Osteoblast (primary cell): ENCODE data around the gene MAD1L1. TPM values are rescaled to one million over a fixed set of nuclear protein-coding genes. Genes with fewer than 3 reads are reported as not detected.
A peak's percentile ranks its signal among the peaks of the same experiment; 100 is the strongest.

Experiments
- DNase-seq: peaks from one replicate; pipeline ENCODE4 v3.0.0; 2011; ENCODE audit warnings: low spot score, mixed read lengths; ENCODE audit not compliant: insufficient read length; ENCODE audit errors: missing footprints
- H2AFZ ChIP-seq: 2 replicates; pipeline ENCODE4 v1.6.0; 2011; ENCODE audit warnings: mild to moderate bottlenecking, low read length
- H3K27ac ChIP-seq: 2 replicates; pipeline ENCODE4 v1.5.1; 2011; ENCODE audit warnings: mild to moderate bottlenecking, low read depth, low read length, moderate library complexity
- H3K27me3 ChIP-seq: 2 replicates; pipeline ENCODE4 v1.6.0; 2012; ENCODE audit warnings: mild to moderate bottlenecking, control low read depth, inconsistent platforms, low read length, moderate library complexity; ENCODE audit not compliant: insufficient read depth
- H3K36me3 ChIP-seq: 2 replicates; pipeline ENCODE4 v1.5.1; 2011; ENCODE audit warnings: mild to moderate bottlenecking, low read length, control low read depth, moderate library complexity; ENCODE audit not compliant: insufficient read depth
- H3K4me1 ChIP-seq: 2 replicates; pipeline ENCODE4 v1.5.1; 2011; ENCODE audit warnings: mild to moderate bottlenecking, low read length, control low read depth, moderate library complexity; ENCODE audit not compliant: insufficient read depth
- H3K4me2 ChIP-seq: 2 replicates; pipeline ENCODE4 v1.6.0; 2011; ENCODE audit warnings: mild to moderate bottlenecking, low read length; ENCODE audit not compliant: insufficient read depth
- H3K4me3 ChIP-seq: fragments of 200-600 bp; sonication (generic); 3 replicates; pipeline ENCODE4 v1.5.1; 2012; ENCODE audit warnings: mild to moderate bottlenecking, low read length, inconsistent platforms; ENCODE audit not compliant: insufficient read depth
- H3K79me2 ChIP-seq: 2 replicates; pipeline ENCODE4 v1.6.0; 2012; ENCODE audit warnings: mild to moderate bottlenecking, low read length, control low read depth, inconsistent platforms; ENCODE audit not compliant: insufficient read depth
- H3K9me3 ChIP-seq: 2 replicates; pipeline ENCODE4 v1.5.1; 2011; ENCODE audit warnings: low read depth, low read length, control low read depth
- H4K20me1 ChIP-seq: 2 replicates; pipeline ENCODE4 v1.6.0; 2012; ENCODE audit warnings: mild to moderate bottlenecking, low read length, control low read depth; ENCODE audit not compliant: insufficient read depth
- CTCF ChIP-seq: IDR thresholded peaks from 2 replicates; pipeline ENCODE4 v1.5.1; 2011; ENCODE audit warnings: mild to moderate bottlenecking, low read depth, low read length, moderate library complexity; ENCODE audit errors: extremely low read depth
- total RNA-seq: library from RNA; depleted of rRNA; stranded (reverse); fragments of >200 nt; gene quantifications from 2 replicates; pipeline ENCODE4 v1.2.3, GENCODE V29; 2012

Gene MAD1L1
- total RNA-seq, 1 donor = 66.2 TPM

DNA sequence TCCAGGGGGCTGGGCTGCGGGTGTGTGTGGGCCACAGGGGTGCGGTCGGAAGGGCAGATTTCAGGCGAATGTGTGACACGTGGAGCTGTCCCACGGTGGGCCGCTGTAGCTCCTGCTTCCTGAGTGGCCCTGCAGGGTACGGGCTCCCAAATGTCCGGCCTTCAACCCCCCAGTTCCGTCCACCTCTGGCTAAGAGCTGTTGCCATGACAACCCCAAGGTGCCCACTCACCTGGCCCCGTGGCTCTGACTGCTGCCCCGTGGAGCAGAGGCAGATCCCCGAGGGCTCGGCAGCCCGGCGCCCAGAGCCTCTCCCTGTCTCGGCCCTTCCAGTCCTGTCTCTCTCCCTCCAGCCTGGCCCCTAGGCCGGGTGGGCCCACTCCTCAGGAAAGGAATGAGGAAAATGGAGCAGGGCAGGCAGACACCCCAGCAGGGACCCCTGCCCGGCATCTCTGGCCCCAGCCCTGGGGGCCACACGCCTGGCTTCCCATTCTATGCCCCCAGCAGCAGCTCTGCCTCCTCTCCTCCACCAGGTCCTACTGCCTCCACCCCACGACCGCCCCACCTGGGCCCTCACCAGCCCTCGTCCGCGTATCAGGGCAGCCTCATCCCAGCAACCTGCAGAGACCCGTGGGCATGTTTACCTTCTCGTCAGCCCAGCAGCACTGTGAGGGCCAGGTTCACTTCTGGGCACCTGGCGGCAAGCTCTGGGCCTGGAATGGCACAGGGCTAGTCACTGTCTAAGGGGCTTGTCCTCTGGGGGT is 347.1 kb downstream of the MAD1L1 start:
- Histone ChIP-seq H3K79me2 (peaks cover 17% of the 10 kb centered on the region), H3K4me1 (peaks cover 23% of the 10 kb centered on the region), H3K9me3 (no peaks in the 10 kb centered on the region), H3K4me3 (no peak overlapping the region), H3K27ac (no peak overlapping the region), H3K36me3 (no peaks in the 10 kb centered on the region), H3K4me2 (no peak overlapping the region), H4K20me1 (peaks cover 12% of the 10 kb centered on the region), H2AFZ (no peak overlapping the region), H3K27me3 (no peaks in the 10 kb centered on the region)
- no peak for TF ChIP-seq CTCF
- DNase-seq = peak; percentile 43

GRCh38 chr7:1884583-1885350 is 348.0 kb downstream of the MAD1L1 start:
- Histone ChIP-seq H3K27ac (no peak overlapping the region), H3K4me2 (no peak overlapping the region), H3K36me3 (no peaks in the 10 kb centered on the region), H3K4me1 (peaks cover 23% of the 10 kb centered on the region), H3K27me3 (no peaks in the 10 kb centered on the region), H3K79me2 (peaks cover 17% of the 10 kb centered on the region), H3K9me3 (no peaks in the 10 kb centered on the region), H2AFZ (no peak overlapping the region), H3K4me3 (no peak overlapping the region), H4K20me1 (peaks cover 12% of the 10 kb centered on the region)
- TF ChIP-seq CTCF = no peak
- DNase-seq = peak; percentile 90

GRCh38 chr7:1883834-1884582 is 348.7 kb downstream of the MAD1L1 start:
- no peak overlapping the region for H3K4me3 ChIP-seq
- no peak overlapping the region for H3K27ac ChIP-seq
- H3K79me2 ChIP-seq = peaks cover 17% of the 10 kb centered on the region
- H2AFZ ChIP-seq = no peak overlapping the region
- H3K4me2 ChIP-seq = no peak overlapping the region
- no peaks in the 10 kb centered on the region for H3K27me3 ChIP-seq
- peaks cover 12% of the 10 kb centered on the region for H4K20me1 ChIP-seq
- peaks cover under 1% of the 10 kb centered on the region for H3K36me3 ChIP-seq
- H3K9me3 ChIP-seq = no peaks in the 10 kb centered on the region
- no peak for TF ChIP-seq CTCF
- DNase-seq = peak; percentile 58
- peaks cover 23% of the 10 kb centered on the region for H3K4me1 ChIP-seq
